H1 (cell line): ENCODE data around the gene HTR3E. TPM values are rescaled to one million over a fixed set of nuclear protein-coding genes. Genes with fewer than 3 reads are reported as not detected.
A peak's percentile ranks its signal among the peaks of the same experiment; 100 is the strongest.

Experiments
- SIX5 ChIP-seq: IDR thresholded peaks from 2 replicates; pipeline ENCODE4 v1.6.1; 2011; ENCODE audit warnings: mild to moderate bottlenecking, low read depth, low read length
- polyA plus RNA-seq, 7 experiments: library from polyadenylated mRNA; depleted of rRNA in 3 of 7; stranded (reverse) in 5 of 7; unstranded in 2 of 7; fragments of >200 nt in 5 of 7; fragments of 200-250 nt in 2 of 7; gene quantifications; 1 replicate in 5 of 7; 2 replicates in 1 of 7; 4 replicates in 1 of 7; pipeline versions ENCODE4 v1.2.1 to v1.2.3, GENCODE V29; 2011 to 2013; ENCODE audit warnings: missing spikeins in 2 of 7, mixed read lengths in 2 of 7
- total RNA-seq: library from RNA; stranded (reverse); fragmentation: NEBNext Ultra II Directional; extraction: Animal tissue kit (Norgen Biotek cat#: 25700); gene quantifications from 2 replicates; pipeline ENCODE4 v1.2.1, GENCODE V29; 2021
- TF ChIP-seq, protein P1 (sequence below), 3 experiments: IDR thresholded peaks; 1 replicate in 2 of 3; 2 replicates in 1 of 3; pipeline versions ENCODE4 v1.5.1 to v1.6.1; 2011; ENCODE audit warnings: low read length in 3 of 3, mild to moderate bottlenecking in 3 of 3, inconsistent platforms in 2 of 3, low read depth in 1 of 3, moderate library complexity in 1 of 3; ENCODE audit not compliant: insufficient read depth in 1 of 3; ENCODE audit errors: control extremely low read depth in 1 of 3

HTR3E gene
- total and polyA plus RNA-seq, 2 of the 8 experiments (the other 6 are each of a cell fraction or from before 2014, with no cell fraction given), result not detected

- TF ChIP-seq, protein P1, sequence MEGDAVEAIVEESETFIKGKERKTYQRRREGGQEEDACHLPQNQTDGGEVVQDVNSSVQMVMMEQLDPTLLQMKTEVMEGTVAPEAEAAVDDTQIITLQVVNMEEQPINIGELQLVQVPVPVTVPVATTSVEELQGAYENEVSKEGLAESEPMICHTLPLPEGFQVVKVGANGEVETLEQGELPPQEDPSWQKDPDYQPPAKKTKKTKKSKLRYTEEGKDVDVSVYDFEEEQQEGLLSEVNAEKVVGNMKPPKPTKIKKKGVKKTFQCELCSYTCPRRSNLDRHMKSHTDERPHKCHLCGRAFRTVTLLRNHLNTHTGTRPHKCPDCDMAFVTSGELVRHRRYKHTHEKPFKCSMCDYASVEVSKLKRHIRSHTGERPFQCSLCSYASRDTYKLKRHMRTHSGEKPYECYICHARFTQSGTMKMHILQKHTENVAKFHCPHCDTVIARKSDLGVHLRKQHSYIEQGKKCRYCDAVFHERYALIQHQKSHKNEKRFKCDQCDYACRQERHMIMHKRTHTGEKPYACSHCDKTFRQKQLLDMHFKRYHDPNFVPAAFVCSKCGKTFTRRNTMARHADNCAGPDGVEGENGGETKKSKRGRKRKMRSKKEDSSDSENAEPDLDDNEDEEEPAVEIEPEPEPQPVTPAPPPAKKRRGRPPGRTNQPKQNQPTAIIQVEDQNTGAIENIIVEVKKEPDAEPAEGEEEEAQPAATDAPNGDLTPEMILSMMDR (IDR thresholded peaks at IDR 0.05; ENCODE audit: control extremely low read depth in 1 of 3, insufficient read depth in 1 of 3, low read depth in 1 of 3, low read length in 3 of 3), result peak; percentile 36 to 69 (median 55); a peak in 3 of 4 replicates
- no peak for TF ChIP-seq SIX5
These were observed 32.1 kb downstream of the HTR3E start (continued) for GRCh38 chr3:184129012-184129411.
